Measurements from ENCODE around the gene FLG.
"Not testable (repeated sequence)": the region's sequence is repeated elsewhere in the genome, so short reads cannot be mapped to it uniquely, and the experiment has no call there.

The FLG gene

DNA sequence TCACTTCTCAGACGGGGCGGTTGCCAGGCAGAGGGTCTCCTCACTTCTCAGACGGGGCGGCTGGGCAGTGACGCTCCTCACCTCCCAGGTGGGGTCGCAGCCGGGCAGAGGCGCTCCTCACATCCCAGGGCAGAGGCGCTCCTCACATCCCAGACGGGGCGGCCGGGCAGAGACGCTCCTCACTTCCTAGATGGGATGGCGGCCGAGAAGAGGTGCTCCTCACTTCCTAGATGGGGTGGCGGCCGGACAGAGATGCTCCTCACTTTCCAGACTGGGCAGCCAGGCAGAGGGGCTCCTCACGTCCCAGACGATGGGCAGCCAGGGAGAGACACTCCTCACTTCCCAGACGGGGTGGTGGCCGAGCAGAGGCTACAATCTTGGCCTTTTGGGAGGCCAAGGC is 68.6 kb downstream of the FLG start:
- not testable (repeated sequence) for DNase-seq
